22Rv1 (cell line): ENCODE measurements around the gene HES5.

Experiments
- CTCF ChIP-seq: fragments of 450-650 bp; IDR thresholded peaks from 2 replicates; pipeline ENCODE4 v1.5.1; 2017; ENCODE audit warnings: mild to moderate bottlenecking
- ZFX ChIP-seq: fragments of 450-650 bp; IDR thresholded peaks from 2 replicates; pipeline ENCODE4 v1.6.1; 2017; ENCODE audit warnings: antibody characterized with exemption, borderline replicate concordance

GRCh38 chr1:2563205-2563604 is 33.1 kb upstream of the HES5 start:
- TF ChIP-seq CTCF = no peak
- TF ChIP-seq ZFX = no peak
